ENCODE measurements around the gene PRDX3.
"Not testable (repeated sequence)": the region's sequence is repeated elsewhere in the genome, so short reads cannot be mapped to it uniquely, and the experiment has no call there.

GRCh38 chr10:119137878-119138277 lies 40.7 kb downstream of the PRDX3 start:
- not testable (repeated sequence) for TF ChIP-seq POLR2AphosphoS5 (IDR thresholded peaks at IDR 0.05; ENCODE audit: borderline replicate concordance, low read depth, low read length); EZH2 (IDR thresholded peaks at IDR 0.05)

Data from SK-N-MC (cell line).